PC-3 (cell line): Measurements from ENCODE around the gene MFSD6L.

Source experiments
- EZH2 ChIP-seq: fragments of 300-600 bp; sonication (generic); IDR thresholded peaks from one replicate; pipeline ENCODE4 v1.6.1; 2017; ENCODE audit warnings: antibody characterized with exemption, mild to moderate bottlenecking, low read length; ENCODE audit not compliant: unreplicated experiment
- EZH2phosphoT487 ChIP-seq: fragments of 300-600 bp; sonication (generic); IDR thresholded peaks from 2 replicates; pipeline ENCODE4 v1.6.1; 2018; ENCODE audit warnings: mild to moderate bottlenecking, antibody characterized with exemption, low read length, borderline replicate concordance
- TF ChIP-seq, protein P1 (sequence below): fragments of 300-600 bp; sonication (generic); conservative IDR thresholded peaks from 2 replicates; pipeline ENCODE4 v1.5.1; 2017; ENCODE audit warnings: antibody characterized with exemption, low read depth, mild to moderate bottlenecking, low read length

DNA sequence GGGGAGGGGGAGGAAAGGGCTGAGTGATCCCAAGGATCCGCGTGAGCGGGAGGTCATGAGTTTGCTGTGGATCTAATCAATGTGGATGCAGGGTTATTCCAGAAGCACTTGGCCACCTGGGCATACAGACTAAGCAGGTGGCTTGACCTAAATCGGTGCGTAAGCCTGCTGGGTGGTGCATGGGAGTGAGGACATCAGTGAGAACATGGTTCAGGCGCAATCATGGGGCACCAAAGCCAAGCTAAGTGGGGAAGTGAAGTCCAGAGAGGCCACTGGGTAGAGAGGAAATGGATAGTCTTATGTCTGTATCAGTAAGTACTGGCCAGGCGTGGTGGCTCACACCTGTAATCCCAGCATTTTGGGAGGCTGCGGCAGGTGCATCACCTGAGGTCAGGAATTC lies 18.9 kb upstream of the MFSD6L start:
- TF ChIP-seq, protein P1, sequence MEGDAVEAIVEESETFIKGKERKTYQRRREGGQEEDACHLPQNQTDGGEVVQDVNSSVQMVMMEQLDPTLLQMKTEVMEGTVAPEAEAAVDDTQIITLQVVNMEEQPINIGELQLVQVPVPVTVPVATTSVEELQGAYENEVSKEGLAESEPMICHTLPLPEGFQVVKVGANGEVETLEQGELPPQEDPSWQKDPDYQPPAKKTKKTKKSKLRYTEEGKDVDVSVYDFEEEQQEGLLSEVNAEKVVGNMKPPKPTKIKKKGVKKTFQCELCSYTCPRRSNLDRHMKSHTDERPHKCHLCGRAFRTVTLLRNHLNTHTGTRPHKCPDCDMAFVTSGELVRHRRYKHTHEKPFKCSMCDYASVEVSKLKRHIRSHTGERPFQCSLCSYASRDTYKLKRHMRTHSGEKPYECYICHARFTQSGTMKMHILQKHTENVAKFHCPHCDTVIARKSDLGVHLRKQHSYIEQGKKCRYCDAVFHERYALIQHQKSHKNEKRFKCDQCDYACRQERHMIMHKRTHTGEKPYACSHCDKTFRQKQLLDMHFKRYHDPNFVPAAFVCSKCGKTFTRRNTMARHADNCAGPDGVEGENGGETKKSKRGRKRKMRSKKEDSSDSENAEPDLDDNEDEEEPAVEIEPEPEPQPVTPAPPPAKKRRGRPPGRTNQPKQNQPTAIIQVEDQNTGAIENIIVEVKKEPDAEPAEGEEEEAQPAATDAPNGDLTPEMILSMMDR = no peak
- TF ChIP-seq EZH2 (no peak), EZH2phosphoT487 (no peak)
